GM12874 (cell line): ENCODE data around the gene LCN10.

Experiments used
- CTCF ChIP-seq: IDR thresholded peaks from 2 replicates; pipeline ENCODE4 v1.5.1; 2011; ENCODE audit warnings: low read depth, mild to moderate bottlenecking, control low read depth, low read length, moderate library complexity; ENCODE audit not compliant: insufficient read depth

LCN10 gene

GRCh38 chr9:136774416-136775045 is 31.8 kb upstream of the LCN10 start:
- no peak for TF ChIP-seq CTCF

- TF ChIP-seq CTCF = no peak
Observed at GRCh38 chr9:136773386-136774044, 30.8 kb upstream of the LCN10 start.

GRCh38 chr9:136771907-136772415 is 29.2 kb upstream of the LCN10 start:
- no peak for TF ChIP-seq CTCF

GRCh38 chr9:136769710-136770191 is 27.0 kb upstream of the LCN10 start:
- peak; percentile 80 for TF ChIP-seq CTCF

DNA sequence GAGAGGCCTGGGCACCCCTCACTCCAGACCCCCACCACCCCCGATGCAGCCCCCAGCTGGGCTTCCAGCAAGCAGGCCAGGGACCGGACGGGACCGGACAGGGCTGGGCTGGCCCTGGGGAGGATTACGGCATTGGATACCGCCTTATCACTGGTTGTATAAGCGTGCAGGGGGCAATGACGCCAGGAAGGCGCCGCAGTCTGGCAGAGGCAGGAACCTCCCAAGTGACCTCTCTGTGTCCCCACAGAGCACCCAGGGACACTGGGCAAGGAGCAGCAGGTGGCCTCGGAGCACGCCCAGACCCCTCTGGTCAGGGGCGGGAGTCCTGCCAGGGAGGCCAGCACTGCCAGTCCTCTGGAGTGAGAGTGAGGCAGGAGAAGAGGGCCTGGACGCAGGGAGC is 22.3 kb upstream of the LCN10 start:
- no peak for TF ChIP-seq CTCF

GRCh38 chr9:136764301-136764891 is 21.7 kb upstream of the LCN10 start, which contains the start of gene LCN15:
TSS of gene LCN15 (minus strand) at chr9:136764518. CDS start at chr9:136764488, 30 bp downstream.
- TF ChIP-seq CTCF = no peak

- no peak for TF ChIP-seq CTCF
Observed at GRCh38 chr9:136763649-136764035, 20.9 kb upstream of the LCN10 start.
